ENCODE data around the gene CSTA.

The CSTA gene, protein sequence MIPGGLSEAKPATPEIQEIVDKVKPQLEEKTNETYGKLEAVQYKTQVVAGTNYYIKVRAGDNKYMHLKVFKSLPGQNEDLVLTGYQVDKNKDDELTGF

DNA sequence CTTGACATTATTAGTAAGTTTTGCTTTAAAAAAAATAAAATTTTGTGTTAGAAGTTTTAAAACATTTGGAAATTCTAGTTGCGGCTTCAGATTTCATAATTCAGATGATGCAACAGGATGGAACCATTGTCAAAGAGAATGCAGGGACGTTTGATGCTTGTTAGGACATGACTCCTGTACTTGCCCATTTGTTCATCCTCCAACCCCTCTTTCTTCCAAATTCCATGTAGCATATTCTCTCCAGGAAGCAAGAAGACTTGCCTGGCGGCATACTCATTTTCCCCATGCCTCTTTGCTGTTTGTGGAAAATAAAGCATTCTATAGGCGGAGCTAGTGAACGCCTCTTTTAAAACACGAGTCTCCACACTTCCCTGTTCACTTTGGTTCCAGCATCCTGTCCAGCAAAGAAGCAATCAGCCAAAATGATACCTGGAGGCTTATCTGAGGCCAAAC, at the start of gene CSTA:
TSS of gene CSTA (plus strand) at position 378 of the 453 bp plus-strand sequence. CDS start at position 423, 45 bp downstream.
- Histone ChIP-seq H3K27me3 (ENCODE audit: control insufficient read depth, insufficient read depth, low read length) (no peaks in the 10 kb centered on the region), H3K9ac (ENCODE audit: low read length) (no peak within 1 kb of the TSS), H3K4me3 (ENCODE audit: low read length) (no peak within 1 kb of the TSS), H3K36me3 (ENCODE audit: control insufficient read depth, low read depth, low read length) (no peaks in the 10 kb centered on the region), H3K27ac (ENCODE audit: low read length) (no peak within 1 kb of the TSS), H3K4me1 (ENCODE audit: control insufficient read depth, low read depth, low read length) (no peaks in the 10 kb centered on the region), H3K9me3 (ENCODE audit: control insufficient read depth, low read depth, low read length) (no peaks in the 10 kb centered on the region)

DNA sequence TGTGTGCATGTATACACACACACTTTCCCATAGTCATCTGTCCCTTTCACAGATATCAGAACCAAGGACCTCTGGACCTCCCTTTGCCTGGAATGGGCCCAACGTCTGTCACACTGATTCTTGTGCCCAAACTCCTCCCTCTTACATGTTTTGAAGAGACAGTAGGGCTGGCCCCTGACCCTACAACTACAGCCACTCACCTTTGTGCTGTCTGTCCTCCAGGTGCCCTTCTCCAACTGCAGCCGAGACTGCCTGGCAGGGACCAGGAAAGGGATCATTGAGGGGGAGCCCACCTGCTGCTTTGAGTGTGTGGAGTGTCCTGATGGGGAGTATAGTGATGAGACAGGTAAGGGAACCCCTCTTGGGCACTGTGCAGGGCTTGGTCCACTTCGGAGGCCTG, 43.2 kb upstream of the CSTA start:
- H3K27ac ChIP-seq (ENCODE audit: low read length), result no peak overlapping the region
- H3K9me3 ChIP-seq (ENCODE audit: control insufficient read depth, low read depth, low read length), result no peaks in the 10 kb centered on the region
- no peaks in the 10 kb centered on the region for H3K27me3 ChIP-seq (ENCODE audit: control insufficient read depth, insufficient read depth, low read length)
- no peaks in the 10 kb centered on the region for H3K4me1 ChIP-seq (ENCODE audit: control insufficient read depth, low read depth, low read length)
- H3K36me3 ChIP-seq (ENCODE audit: control insufficient read depth, low read depth, low read length), result no peaks in the 10 kb centered on the region
- no peak overlapping the region for H3K9ac ChIP-seq (ENCODE audit: low read length)
- H3K4me3 ChIP-seq (ENCODE audit: low read length), result no peak overlapping the region

DNA sequence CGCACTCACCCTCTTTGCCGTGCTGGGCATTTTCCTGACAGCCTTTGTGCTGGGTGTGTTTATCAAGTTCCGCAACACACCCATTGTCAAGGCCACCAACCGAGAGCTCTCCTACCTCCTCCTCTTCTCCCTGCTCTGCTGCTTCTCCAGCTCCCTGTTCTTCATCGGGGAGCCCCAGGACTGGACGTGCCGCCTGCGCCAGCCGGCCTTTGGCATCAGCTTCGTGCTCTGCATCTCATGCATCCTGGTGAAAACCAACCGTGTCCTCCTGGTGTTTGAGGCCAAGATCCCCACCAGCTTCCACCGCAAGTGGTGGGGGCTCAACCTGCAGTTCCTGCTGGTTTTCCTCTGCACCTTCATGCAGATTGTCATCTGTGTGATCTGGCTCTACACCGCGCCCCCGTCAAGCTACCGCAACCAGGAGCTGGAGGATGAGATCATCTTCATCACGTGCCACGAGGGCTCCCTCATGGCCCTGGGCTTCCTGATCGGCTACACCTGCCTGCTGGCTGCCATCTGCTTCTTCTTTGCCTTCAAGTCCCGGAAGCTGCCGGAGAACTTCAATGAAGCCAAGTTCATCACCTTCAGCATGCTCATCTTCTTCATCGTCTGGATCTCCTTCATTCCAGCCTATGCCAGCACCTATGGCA, 41.1 kb upstream of the CSTA start:
- no peaks in the 10 kb centered on the region for H3K36me3 ChIP-seq (ENCODE audit: control insufficient read depth, low read depth, low read length)
- H3K4me1 ChIP-seq (ENCODE audit: control insufficient read depth, low read depth, low read length), result no peaks in the 10 kb centered on the region
- H3K27ac ChIP-seq (ENCODE audit: low read length), result no peak overlapping the region
- H3K9ac ChIP-seq (ENCODE audit: low read length), result no peak overlapping the region
- H3K4me3 ChIP-seq (ENCODE audit: low read length), result no peak overlapping the region
- no peaks in the 10 kb centered on the region for H3K27me3 ChIP-seq (ENCODE audit: control insufficient read depth, insufficient read depth, low read length)
- H3K9me3 ChIP-seq (ENCODE audit: control insufficient read depth, low read depth, low read length), result no peaks in the 10 kb centered on the region

DNA sequence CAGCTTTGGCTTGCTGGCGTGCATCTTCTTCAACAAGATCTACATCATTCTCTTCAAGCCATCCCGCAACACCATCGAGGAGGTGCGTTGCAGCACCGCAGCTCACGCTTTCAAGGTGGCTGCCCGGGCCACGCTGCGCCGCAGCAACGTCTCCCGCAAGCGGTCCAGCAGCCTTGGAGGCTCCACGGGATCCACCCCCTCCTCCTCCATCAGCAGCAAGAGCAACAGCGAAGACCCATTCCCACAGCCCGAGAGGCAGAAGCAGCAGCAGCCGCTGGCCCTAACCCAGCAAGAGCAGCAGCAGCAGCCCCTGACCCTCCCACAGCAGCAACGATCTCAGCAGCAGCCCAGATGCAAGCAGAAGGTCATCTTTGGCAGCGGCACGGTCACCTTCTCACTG, 40.6 kb upstream of the CSTA start:
- H3K9ac ChIP-seq (ENCODE audit: low read length), result no peak overlapping the region
- H3K36me3 ChIP-seq (ENCODE audit: control insufficient read depth, low read depth, low read length), result no peaks in the 10 kb centered on the region
- H3K27me3 ChIP-seq (ENCODE audit: control insufficient read depth, insufficient read depth, low read length), result no peaks in the 10 kb centered on the region
- H3K27ac ChIP-seq (ENCODE audit: low read length), result no peak overlapping the region
- H3K9me3 ChIP-seq (ENCODE audit: control insufficient read depth, low read depth, low read length), result no peaks in the 10 kb centered on the region
- H3K4me3 ChIP-seq (ENCODE audit: low read length), result no peak overlapping the region
- no peaks in the 10 kb centered on the region for H3K4me1 ChIP-seq (ENCODE audit: control insufficient read depth, low read depth, low read length)

DNA sequence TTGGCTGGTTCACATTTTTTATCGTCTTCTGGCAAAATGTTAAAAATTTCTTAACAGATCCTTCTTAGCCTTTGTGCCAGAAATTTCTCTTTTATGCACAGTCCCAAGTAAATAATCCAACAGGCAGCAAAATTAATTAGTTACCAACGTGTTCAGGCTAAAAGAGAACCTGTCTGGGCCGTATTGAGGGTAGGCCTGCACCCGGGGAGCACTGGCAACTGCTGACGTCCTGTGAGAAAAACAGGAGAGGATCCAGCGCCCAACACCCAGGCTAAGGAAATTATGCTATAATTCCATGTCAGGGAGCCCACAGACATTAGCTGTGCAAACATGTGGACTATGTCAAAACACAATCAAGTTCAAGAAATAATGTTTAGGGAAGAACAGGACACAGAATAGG, 30.7 kb upstream of the CSTA start:
- Histone ChIP-seq H3K27ac (ENCODE audit: low read length) (no peak overlapping the region), H3K27me3 (ENCODE audit: control insufficient read depth, insufficient read depth, low read length) (no peaks in the 10 kb centered on the region), H3K9ac (ENCODE audit: low read length) (no peak overlapping the region), H3K4me1 (ENCODE audit: control insufficient read depth, low read depth, low read length) (no peaks in the 10 kb centered on the region), H3K4me3 (ENCODE audit: low read length) (no peak overlapping the region), H3K9me3 (ENCODE audit: control insufficient read depth, low read depth, low read length) (no peaks in the 10 kb centered on the region), H3K36me3 (ENCODE audit: control insufficient read depth, low read depth, low read length) (no peaks in the 10 kb centered on the region)

DNA sequence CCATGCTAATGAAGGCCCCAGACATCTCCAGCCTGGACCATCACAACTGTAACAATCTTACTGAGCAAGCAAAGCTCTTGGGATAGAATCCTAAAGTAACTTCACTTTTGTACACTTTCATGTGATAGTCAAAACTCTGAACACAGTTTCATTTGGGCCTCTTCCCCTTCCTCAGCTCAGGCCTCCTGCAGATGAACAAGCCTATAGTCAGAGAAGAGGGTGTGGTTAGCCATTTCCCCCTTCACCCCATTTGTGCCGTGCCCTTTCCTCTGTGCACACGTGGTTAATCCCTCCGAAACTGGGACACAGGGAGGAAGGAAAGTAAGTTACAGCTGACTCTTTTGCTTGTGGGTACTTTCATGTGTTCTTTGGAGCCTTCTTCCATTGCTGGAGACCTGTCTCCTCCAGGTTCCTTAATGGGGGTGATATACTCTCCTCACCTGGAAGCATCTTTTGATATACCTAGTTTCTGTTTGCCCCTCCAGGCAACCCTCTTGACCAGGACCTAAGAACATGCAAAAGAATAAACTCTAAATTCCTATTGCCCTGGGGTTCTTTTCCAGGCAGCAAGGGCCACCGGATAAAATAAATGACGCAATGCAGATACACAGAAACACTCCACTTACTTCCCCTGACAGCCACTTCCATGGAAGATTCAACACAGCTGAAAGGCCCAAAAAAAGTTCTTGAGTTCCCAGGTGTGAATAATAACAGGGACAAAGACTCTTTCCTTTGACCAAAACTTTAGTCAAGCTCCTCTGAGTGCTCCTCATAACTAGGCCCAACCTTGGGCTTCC, 29.6 kb upstream of the CSTA start:
- Histone ChIP-seq H3K9me3 (ENCODE audit: control insufficient read depth, low read depth, low read length) (no peaks in the 10 kb centered on the region), H3K36me3 (ENCODE audit: control insufficient read depth, low read depth, low read length) (no peaks in the 10 kb centered on the region), H3K27ac (ENCODE audit: low read length) (no peak overlapping the region), H3K4me1 (ENCODE audit: control insufficient read depth, low read depth, low read length) (no peaks in the 10 kb centered on the region), H3K9ac (ENCODE audit: low read length) (no peak overlapping the region), H3K27me3 (ENCODE audit: control insufficient read depth, insufficient read depth, low read length) (no peaks in the 10 kb centered on the region), H3K4me3 (ENCODE audit: low read length) (no peak overlapping the region)

DNA sequence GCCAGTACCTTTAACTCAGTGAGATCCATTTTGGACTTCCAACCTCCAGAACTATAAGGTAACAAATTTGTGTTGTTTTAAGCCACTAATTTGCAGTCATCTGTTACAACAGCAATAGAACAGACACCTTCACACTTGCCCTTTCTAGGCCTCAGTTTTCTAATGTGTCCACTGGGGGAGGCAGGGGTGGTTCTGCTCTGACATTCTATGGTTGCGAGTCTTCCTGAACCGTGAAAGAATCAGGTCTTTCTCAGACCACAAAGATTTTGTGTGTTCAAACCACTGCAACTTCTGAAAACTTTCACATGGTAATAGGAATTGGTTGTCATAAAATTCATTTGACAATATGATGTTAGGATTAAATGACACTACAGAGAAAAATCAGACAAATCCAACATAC, 26.8 kb upstream of the CSTA start:
- Histone ChIP-seq H3K4me1 (ENCODE audit: control insufficient read depth, low read depth, low read length) (no peaks in the 10 kb centered on the region), H3K27ac (ENCODE audit: low read length) (no peak overlapping the region), H3K36me3 (ENCODE audit: control insufficient read depth, low read depth, low read length) (no peaks in the 10 kb centered on the region), H3K27me3 (ENCODE audit: control insufficient read depth, insufficient read depth, low read length) (no peaks in the 10 kb centered on the region), H3K4me3 (ENCODE audit: low read length) (no peak overlapping the region), H3K9ac (ENCODE audit: low read length) (no peak overlapping the region), H3K9me3 (ENCODE audit: control insufficient read depth, low read depth, low read length) (no peaks in the 10 kb centered on the region)

DNA sequence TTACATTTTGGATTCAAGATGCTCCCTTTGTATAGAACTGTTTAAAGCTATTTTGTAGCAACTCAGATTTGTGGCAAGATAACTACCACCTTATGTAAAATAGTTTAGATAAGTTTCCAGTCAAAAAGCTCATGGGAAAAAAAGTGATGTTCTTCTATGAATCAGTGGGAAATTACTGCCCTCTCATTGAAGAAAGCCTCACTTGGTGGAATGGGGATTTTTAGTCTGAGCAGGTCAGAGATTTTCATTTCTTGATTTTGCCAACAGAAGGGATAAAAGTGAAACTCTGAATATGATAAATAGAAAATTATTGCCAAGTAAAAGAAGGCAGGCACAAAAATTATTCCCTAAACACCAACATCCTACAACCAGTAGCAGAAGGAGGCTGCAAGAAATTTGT, 25.8 kb upstream of the CSTA start:
- Histone ChIP-seq H3K4me3 (ENCODE audit: low read length) (no peak overlapping the region), H3K9me3 (ENCODE audit: control insufficient read depth, low read depth, low read length) (no peaks in the 10 kb centered on the region), H3K36me3 (ENCODE audit: control insufficient read depth, low read depth, low read length) (no peaks in the 10 kb centered on the region), H3K27ac (ENCODE audit: low read length) (no peak overlapping the region), H3K9ac (ENCODE audit: low read length) (no peak overlapping the region), H3K27me3 (ENCODE audit: control insufficient read depth, insufficient read depth, low read length) (no peaks in the 10 kb centered on the region), H3K4me1 (ENCODE audit: control insufficient read depth, low read depth, low read length) (no peaks in the 10 kb centered on the region)

DNA sequence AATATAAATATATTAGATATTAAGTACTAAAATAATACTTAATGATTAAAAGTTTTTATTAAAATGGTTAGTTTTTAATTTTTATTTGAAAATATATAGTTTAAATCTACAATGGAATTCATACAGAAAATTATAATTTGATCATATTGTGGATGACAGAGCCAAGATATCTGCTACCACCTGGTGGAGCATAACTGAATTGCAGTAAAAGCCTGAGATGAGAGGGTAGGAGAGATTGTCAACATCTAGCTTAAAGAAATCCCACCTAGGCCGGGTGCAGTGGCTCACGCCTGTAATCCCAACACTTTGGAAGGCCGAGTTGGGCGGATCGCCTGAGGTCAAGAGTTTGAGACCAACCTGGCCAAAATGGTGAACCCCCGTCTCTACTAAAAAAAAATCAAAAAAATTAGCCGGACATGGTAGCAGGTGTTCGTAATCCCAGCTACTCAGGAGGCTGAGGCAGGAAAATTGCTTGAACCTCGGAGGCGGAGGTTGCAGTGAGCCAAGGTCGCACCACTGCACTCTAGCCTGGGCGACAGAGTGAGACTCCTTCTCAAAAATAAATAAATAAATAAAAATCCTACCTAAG, 25.1 kb upstream of the CSTA start:
- H3K9me3 ChIP-seq (ENCODE audit: control insufficient read depth, low read depth, low read length), result no peaks in the 10 kb centered on the region
- no peak overlapping the region for H3K4me3 ChIP-seq (ENCODE audit: low read length)

DNA sequence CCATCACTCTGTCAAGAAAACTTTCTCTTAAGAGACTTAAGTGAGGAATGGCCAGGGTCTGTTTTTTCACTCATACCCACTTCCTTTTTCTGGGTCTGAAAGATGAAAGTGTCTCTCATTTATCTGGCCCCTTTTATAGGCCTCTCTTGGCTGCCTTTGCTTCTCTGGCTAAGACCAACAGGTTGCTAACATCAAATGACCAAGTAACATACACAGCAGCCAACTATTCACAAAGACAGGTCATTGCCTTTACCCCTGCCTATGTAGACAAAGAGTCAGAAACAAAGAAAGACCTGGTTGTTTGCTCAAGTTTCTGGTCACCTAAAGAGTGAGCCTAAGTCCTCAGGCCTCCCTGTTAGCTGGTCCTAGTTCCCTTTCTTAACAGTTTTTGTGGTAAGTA, 24.0 kb upstream of the CSTA start:
- no peaks in the 10 kb centered on the region for H3K36me3 ChIP-seq (ENCODE audit: control insufficient read depth, low read depth, low read length)
- no peak overlapping the region for H3K9ac ChIP-seq (ENCODE audit: low read length)

More for the DNA sequence above, 25.1 kb upstream of the CSTA start:
- no peaks in the 10 kb centered on the region for H3K36me3 ChIP-seq (ENCODE audit: control insufficient read depth, low read depth, low read length)
- H3K27me3 ChIP-seq (ENCODE audit: control insufficient read depth, insufficient read depth, low read length), result no peaks in the 10 kb centered on the region
- no peak overlapping the region for H3K9ac ChIP-seq (ENCODE audit: low read length)
- no peak overlapping the region for H3K27ac ChIP-seq (ENCODE audit: low read length)
- H3K4me1 ChIP-seq (ENCODE audit: control insufficient read depth, low read depth, low read length), result no peaks in the 10 kb centered on the region

DNA sequence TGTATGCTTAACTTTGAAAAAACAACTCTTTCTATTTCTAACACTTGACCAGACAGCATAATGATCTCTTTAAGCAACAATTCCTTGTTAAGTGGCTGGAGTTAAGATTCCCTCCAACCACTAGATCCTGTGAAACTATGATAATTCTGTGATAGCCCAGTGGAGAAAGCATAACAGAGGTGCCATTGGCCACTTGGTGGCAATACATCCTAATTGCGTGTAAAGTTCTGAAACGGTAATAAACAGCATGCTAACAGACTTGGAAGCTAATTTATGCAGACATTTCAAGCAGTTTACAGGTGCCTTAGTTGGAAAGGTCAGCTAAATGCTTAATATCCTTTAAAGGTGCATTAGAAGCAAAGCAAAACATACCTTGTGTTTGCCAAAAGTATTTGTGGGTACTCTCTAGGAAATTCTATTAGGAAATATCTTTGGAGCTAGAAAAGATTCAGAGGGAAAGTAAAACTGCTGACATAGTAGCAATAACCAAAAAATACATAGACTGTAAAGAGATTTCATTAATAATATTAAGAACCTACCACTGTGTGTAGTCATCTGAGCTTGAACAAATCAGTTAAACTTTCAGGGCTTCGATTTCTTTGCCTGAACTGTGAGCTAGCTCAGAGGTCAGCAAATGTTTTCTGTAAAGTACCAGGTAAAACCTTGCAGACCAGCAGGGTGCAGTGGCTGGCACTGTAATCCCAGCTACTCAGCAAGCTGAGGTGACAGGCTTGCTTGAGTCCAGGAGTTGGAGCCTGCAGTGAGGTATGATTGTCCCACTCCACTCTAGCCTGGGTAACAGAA, 19.0 kb upstream of the CSTA start:
- Histone ChIP-seq H3K4me3 (ENCODE audit: low read length) (no peak overlapping the region), H3K27me3 (ENCODE audit: control insufficient read depth, insufficient read depth, low read length) (no peaks in the 10 kb centered on the region), H3K9me3 (ENCODE audit: control insufficient read depth, low read depth, low read length) (no peaks in the 10 kb centered on the region), H3K9ac (ENCODE audit: low read length) (no peak overlapping the region), H3K4me1 (ENCODE audit: control insufficient read depth, low read depth, low read length) (no peaks in the 10 kb centered on the region), H3K36me3 (ENCODE audit: control insufficient read depth, low read depth, low read length) (no peaks in the 10 kb centered on the region), H3K27ac (ENCODE audit: low read length) (no peak overlapping the region)

More for the DNA sequence above, 24.0 kb upstream of the CSTA start:
- Histone ChIP-seq H3K4me1 (ENCODE audit: control insufficient read depth, low read depth, low read length) (no peaks in the 10 kb centered on the region), H3K4me3 (ENCODE audit: low read length) (no peak overlapping the region), H3K27ac (ENCODE audit: low read length) (no peak overlapping the region), H3K27me3 (ENCODE audit: control insufficient read depth, insufficient read depth, low read length) (no peaks in the 10 kb centered on the region), H3K9me3 (ENCODE audit: control insufficient read depth, low read depth, low read length) (no peaks in the 10 kb centered on the region)

Data from iPS-18a (cell line).